GM12878 (cell line): ENCODE data around the gene SUSD1. TPM values are rescaled to one million over a fixed set of nuclear protein-coding genes. Genes with fewer than 3 reads are reported as not detected.

Source experiments
- CBFB ChIP-seq: IDR thresholded peaks from 2 replicates; pipeline ENCODE4 v1.6.1; 2016; ENCODE audit warnings: antibody characterized with exemption, low read depth
- EGR1 ChIP-seq, 2 experiments: IDR thresholded peaks; 1 replicate in 1 of 2; 2 replicates in 1 of 2; pipeline ENCODE4 v1.6.1; 2011 to 2012; ENCODE audit warnings: low read depth in 2 of 2, low read length in 2 of 2, borderline replicate concordance in 1 of 2, mild to moderate bottlenecking in 1 of 2, moderate library complexity in 1 of 2
- ELK1 ChIP-seq: IDR thresholded peaks from 2 replicates; pipeline ENCODE4 v1.6.1; 2012; ENCODE audit warnings: low read depth, low read length, improper control_type of control experiment
- ETV6 ChIP-seq, 2 experiments: fragments of 450-650 bp in 1 of 2; IDR thresholded peaks in 1 of 2; conservative IDR thresholded peaks in 1 of 2; 2 replicates each; pipeline ENCODE4 v1.6.1; 2014; ENCODE audit warnings: antibody characterized with exemption in 1 of 2, borderline replicate concordance in 1 of 2, low read depth in 1 of 2, mild to moderate bottlenecking in 1 of 2, moderate library complexity in 1 of 2
- JUND ChIP-seq: IDR thresholded peaks from 2 replicates; pipeline ENCODE4 v1.6.1; 2012; ENCODE audit warnings: low read depth, mild to moderate bottlenecking, low read length, improper control_type of control experiment, moderate library complexity
- RELB ChIP-seq: fragments of 450-650 bp; IDR thresholded peaks from 2 replicates; pipeline ENCODE4 v1.6.1; 2017; ENCODE audit warnings: low read depth, mild to moderate bottlenecking, moderate library complexity
- REST ChIP-seq: IDR thresholded peaks from 2 replicates; pipeline ENCODE4 v1.6.1; 2012; ENCODE audit warnings: mild to moderate bottlenecking, low read depth, low read length
- TARDBP ChIP-seq: IDR thresholded peaks from 2 replicates; pipeline ENCODE4 v1.6.1; 2016; ENCODE audit warnings: borderline replicate concordance
- ZBED1 ChIP-seq: IDR thresholded peaks from 2 replicates; pipeline ENCODE4 v1.6.1; 2016; ENCODE audit warnings: borderline replicate concordance
- ZNF274 ChIP-seq: IDR thresholded peaks from one replicate; pipeline ENCODE4 v1.8.0; 2011; ENCODE audit not compliant: insufficient read length, insufficient read depth
- polyA plus RNA-seq, 11 experiments: library from polyadenylated mRNA; depleted of rRNA in 4 of 11; unstranded in 6 of 11; stranded (reverse) in 5 of 11; fragments of >200 nt; fragmentation: Nextera tagmentation in 4 of 11; fragmentation: Illumina TruSeq in 1 of 11; extraction: Ambion mirVana in 4 of 11; extraction: Trizol in 1 of 11; gene quantifications; 1 replicate in 1 of 11; 2 replicates in 10 of 11; pipeline versions ENCODE4 v1.2.1 to v1.2.3, GENCODE V29; 2011 to 2016; ENCODE audit warnings: inconsistent platforms in 2 of 11, missing spikeins in 2 of 11, low read depth in 1 of 11
- total RNA-seq, 4 experiments: library from RNA; depleted of rRNA in 3 of 4; stranded (reverse); fragments of >200 nt in 3 of 4; fragmentation: Illumina TruSeq in 1 of 4; extraction: Trizol in 1 of 4; gene quantifications; 2 replicates each; pipeline versions ENCODE4 v1.2.1 to v1.2.3, GENCODE V29; 2013 to 2021

The SUSD1 gene
- total and polyA plus RNA-seq, 10 of the 15 experiments (the other 5 are each of a cell fraction or from before 2014, with no cell fraction given) = 6.7 to 20.8 (median 13.2) TPM

- TF ChIP-seq JUND = peak; percentile 81; the same call in 1 of the 2 replicates
- peak; percentile 90 for TF ChIP-seq CBFB
- peak; percentile 96 for TF ChIP-seq ZBED1
- TF ChIP-seq ETV6 (conservative IDR thresholded peaks at IDR 0.05 in 1 of 2, IDR thresholded peaks at IDR 0.05 in 1 of 2; ENCODE audit: borderline replicate concordance in 1 of 2, low read depth in 1 of 2) = peak in 1 of 2 experiments; percentile 98; a peak in 2 of 4 replicates
- TF ChIP-seq EGR1 (IDR thresholded peaks at IDR 0.05; ENCODE audit: borderline replicate concordance in 1 of 2, low read depth in 2 of 2, low read length in 2 of 2) = peak in 1 of 2 experiments; percentile 20; a peak in 1 of 3 replicates
- TF ChIP-seq ELK1 = no peak
- TF ChIP-seq TARDBP = peak; percentile 78; the same call in 1 of the 2 replicates
- peak; percentile 97 for TF ChIP-seq RELB
- no peak for TF ChIP-seq ZNF274
- peak; percentile 32; the same call in 1 of the 2 replicates for TF ChIP-seq REST
These were observed 143.1 kb downstream of the SUSD1 start (continued) for GRCh38 chr9:112032009-112032408.
